D721Med (cell line): ENCODE data around the gene MVB12B.

Experiments used
- DNase-seq: peaks from one replicate; pipeline ENCODE4 v3.0.0; 2011; ENCODE audit warnings: low spot score; ENCODE audit not compliant: insufficient read length
- FAIRE-seq: peaks from 2 replicates; lab custom pipeline; 2011; peaks lifted over from hg19 to GRCh38; lab: Jason Lieb, UNC
- CTCF ChIP-seq: IDR thresholded peaks from 2 replicates; pipeline ENCODE4 v1.5.1; 2012; ENCODE audit warnings: mild to moderate bottlenecking, control low read depth; ENCODE audit not compliant: insufficient read depth; ENCODE audit errors: missing control alignments

Gene MVB12B

GRCh38 chr9:126507318-126508109, 180.9 kb downstream of the MVB12B start:
- no peak for FAIRE-seq
- TF ChIP-seq CTCF = no peak
- DNase-seq = no peak

GRCh38 chr9:126508171-126508591, 181.6 kb downstream of the MVB12B start:
- FAIRE-seq (no peak), DNase-seq (no peak)
- TF ChIP-seq CTCF = no peak

GRCh38 chr9:126508928-126509327, 182.3 kb downstream of the MVB12B start:
- FAIRE-seq (no peak), DNase-seq (no peak)
- TF ChIP-seq CTCF = no peak

GRCh38 chr9:126509718-126510117, 183.1 kb downstream of the MVB12B start:
- FAIRE-seq = no peak
- no peak for TF ChIP-seq CTCF
- DNase-seq = no peak

GRCh38 chr9:126510564-126510963, 183.9 kb downstream of the MVB12B start:
- DNase-seq = no peak

GRCh38 chr9:126511411-126511810, 184.8 kb downstream of the MVB12B start:
- TF ChIP-seq CTCF = no peak
- no peak for FAIRE-seq
- no peak for DNase-seq

More at GRCh38 chr9:126510564-126510963, 183.9 kb downstream of the MVB12B start:
- no peak for TF ChIP-seq CTCF
- no peak for FAIRE-seq
